Caco-2 (cell line): ENCODE data around the gene ARHGDIG. TPM values are rescaled to one million over a fixed set of nuclear protein-coding genes. Genes with fewer than 3 reads are reported as not detected.

ENCODE experiments used
- BruUV-seq: library from RNA; stranded (reverse); fragments of 400-500 nt; replicated peaks from 2 replicates; lab custom pipeline; 2021; lab: Mats Ljungman, UMichigan
- CTCF ChIA-PET: fragments of 300-600 bp; sonication (Branson Sonifier 250); formaldehyde crosslinking; loops from one replicate; lab custom pipeline; 2022; ENCODE audit warnings: antibody characterized with exemption; lab: Charles Lee
- POLR2A ChIA-PET: fragments of 300-600 bp; sonication (Branson Sonifier 250); formaldehyde crosslinking; loops from one replicate; lab custom pipeline; 2022; ENCODE audit warnings: antibody characterized with exemption; lab: Charles Lee
- DNase-seq, 2 experiments: peaks; one replicate each; pipeline versions ENCODE4 v3.0.0 to v3.0.0-alpha.2; 2020 to 2022
- H3K27me3 ChIP-seq: replicated peaks from 2 replicates; pipeline ENCODE4 v1.6.0; 2011; ENCODE audit warnings: low read length; ENCODE audit not compliant: control insufficient read depth, insufficient read depth
- H3K36me3 ChIP-seq: 2 replicates; pipeline ENCODE4 v1.5.1; 2011; ENCODE audit warnings: low read length; ENCODE audit not compliant: control insufficient read depth, insufficient read depth
- H3K4me1 ChIP-seq: fragments of 250-450 bp; sonication (Bioruptor Pico); 2 replicates; pipeline ENCODE4 v1.5.1; 2020; ENCODE audit warnings: mild to moderate bottlenecking
- H3K4me3 ChIP-seq: 2 replicates; pipeline ENCODE4 v1.5.1; 2011; ENCODE audit warnings: low read depth, mild to moderate bottlenecking, control low read depth, low read length
- H3K9me3 ChIP-seq: fragments of 250-450 bp; sonication (Bioruptor Pico); 2 replicates; pipeline ENCODE4 v1.5.1; 2020; ENCODE audit warnings: mild to moderate bottlenecking, moderate library complexity
- H3K27ac Mint-ChIP-seq: one replicate; pipeline ENCODE4 v1.8.0; 2022; ENCODE audit warnings: mixed read lengths; ENCODE audit not compliant: unreplicated experiment
- H3K27me3 Mint-ChIP-seq: one replicate; pipeline ENCODE4 v1.8.0; 2022; ENCODE audit warnings: mixed read lengths; ENCODE audit not compliant: insufficient read depth, unreplicated experiment
- H3K36me3 Mint-ChIP-seq: one replicate; pipeline ENCODE4 v1.8.0; 2022; ENCODE audit warnings: mild to moderate bottlenecking, mixed read lengths; ENCODE audit not compliant: insufficient read depth, unreplicated experiment
- H3K4me1 Mint-ChIP-seq: one replicate; pipeline ENCODE4 v1.8.0; 2022; ENCODE audit warnings: low read depth, mixed read lengths; ENCODE audit not compliant: unreplicated experiment
- H3K4me3 Mint-ChIP-seq: one replicate; pipeline ENCODE4 v1.8.0; 2022; ENCODE audit warnings: mild to moderate bottlenecking, moderate library complexity, mixed read lengths; ENCODE audit not compliant: unreplicated experiment
- H3K9me3 Mint-ChIP-seq: one replicate; pipeline ENCODE4 v1.8.0; 2022; ENCODE audit warnings: mixed read lengths; ENCODE audit not compliant: unreplicated experiment
- CTCF ChIP-seq, 2 experiments: fragments of 200-600 bp in 1 of 2; IDR thresholded peaks; 1 replicate in 1 of 2; 2 replicates in 1 of 2; pipeline versions ENCODE4 v1.5.1 to v1.8.0; 2011 to 2022; ENCODE audit warnings: antibody characterized with exemption in 1 of 2, control low read depth in 1 of 2, inconsistent platforms in 1 of 2, low read depth in 1 of 2, low read length in 1 of 2, mild to moderate bottlenecking in 1 of 2, moderate library complexity in 1 of 2; ENCODE audit not compliant: insufficient read depth in 1 of 2, severe bottlenecking in 1 of 2, unreplicated experiment in 1 of 2
- intact Hi-C: fragments of 100-400 bp; cut with micrococcal nuclease; formaldehyde crosslinking; loops from one replicate; pipeline ENCODE4 v1.10.0; 2022; ENCODE audit not compliant: unreplicated experiment
- total RNA-seq: library from RNA; stranded (reverse); gene quantifications from 2 replicates; pipeline ENCODE4 v1.2.3, GENCODE V29; 2022

The ARHGDIG gene
- total RNA-seq, 1 experiment from 2014 or later: 2.1 TPM

GRCh38 chr16:276426-277077 is 3.8 kb upstream of the ARHGDIG start:
- H3K36me3 ChIP-seq: no peaks in the 10 kb centered on the region
- Mint-ChIP-seq H3K4me1 (no peaks in the 10 kb centered on the region), H3K9me3 (no peaks in the 10 kb centered on the region), H3K27ac (no peak overlapping the region), H3K4me3 (peak overlapping the region; percentile 54), H3K27me3 (no peaks in the 10 kb centered on the region), H3K36me3 (no peaks in the 10 kb centered on the region)
- ChIA-PET CTCF (no interaction called here), POLR2A (no interaction called here)
- DNase-seq: no peak
- no peak overlapping the region for H3K4me3 ChIP-seq
- no TSS peak for BruUV-seq
- no peaks in the 10 kb centered on the region for H3K9me3 ChIP-seq
- H3K4me1 ChIP-seq: no peaks in the 10 kb centered on the region
- intact Hi-C loops: no loop called here
- H3K27me3 ChIP-seq: no peaks in the 10 kb centered on the region; the same call in 1 of the 2 replicates
- TF ChIP-seq CTCF (IDR thresholded peaks at IDR 0.05; ENCODE audit: insufficient read depth in 1 of 2, low read depth in 1 of 2, low read length in 1 of 2, severe bottlenecking in 1 of 2, unreplicated experiment in 1 of 2): no peak

- H3K4me3 ChIP-seq: no peak overlapping the region
- H3K4me1 ChIP-seq: no peaks in the 10 kb centered on the region
- POLR2A ChIA-PET: no interaction called here
- Mint-ChIP-seq H3K27ac (no peak overlapping the region), H3K36me3 (no peaks in the 10 kb centered on the region), H3K9me3 (no peaks in the 10 kb centered on the region), H3K4me3 (no peak overlapping the region), H3K27me3 (no peaks in the 10 kb centered on the region), H3K4me1 (no peaks in the 10 kb centered on the region)
- H3K9me3 ChIP-seq: no peaks in the 10 kb centered on the region
- CTCF ChIA-PET: interaction anchor here (1.1 to 1.5 kb wide), 2 partner anchors 39 to 74 kb away, joined by 3 to 8 read pairs; partner anchors contain the start of gene AXIN1
- no peaks in the 10 kb centered on the region; the same call in 1 of the 2 replicates for H3K27me3 ChIP-seq
- no TSS peak for BruUV-seq
- H3K36me3 ChIP-seq: no peaks in the 10 kb centered on the region
- peak in 1 of 2 experiments; percentile 33 for DNase-seq
- intact Hi-C loops: no loop called here
- no peak for TF ChIP-seq CTCF (IDR thresholded peaks at IDR 0.05; ENCODE audit: insufficient read depth in 1 of 2, low read depth in 1 of 2, low read length in 1 of 2, severe bottlenecking in 1 of 2, unreplicated experiment in 1 of 2)
Measured at GRCh38 chr16:278863-279366, 1.5 kb upstream of the ARHGDIG start.

GRCh38 chr16:279531-279930 is 860 bp upstream of the ARHGDIG start:
- no peak overlapping the region for H3K27ac Mint-ChIP-seq
- H3K27me3 ChIP-seq: no peaks in the 10 kb centered on the region; the same call in 1 of the 2 replicates
- H3K27me3 Mint-ChIP-seq: no peaks in the 10 kb centered on the region
- no TSS peak for BruUV-seq
- H3K9me3 Mint-ChIP-seq: no peaks in the 10 kb centered on the region
- H3K4me1 ChIP-seq: no peaks in the 10 kb centered on the region
- CTCF ChIA-PET: interaction anchor here (1.5 kb wide), 1 partner anchor 73 kb away, joined by 8 read pairs; the partner anchor contains the start of gene AXIN1
- POLR2A ChIA-PET: no interaction called here
- intact Hi-C loops: no loop called here
- peaks cover 5% of the 10 kb centered on the region for H3K36me3 Mint-ChIP-seq
- H3K4me3 ChIP-seq: no peak overlapping the region
- H3K9me3 ChIP-seq: no peaks in the 10 kb centered on the region
- no peak overlapping the region for H3K4me3 Mint-ChIP-seq
- no peaks in the 10 kb centered on the region for H3K36me3 ChIP-seq
- no peak for DNase-seq
- TF ChIP-seq CTCF (IDR thresholded peaks at IDR 0.05; ENCODE audit: insufficient read depth in 1 of 2, low read depth in 1 of 2, low read length in 1 of 2, severe bottlenecking in 1 of 2, unreplicated experiment in 1 of 2): no peak
- H3K4me1 Mint-ChIP-seq: no peaks in the 10 kb centered on the region
